ENCODE measurements around the gene LMO1.
A peak's percentile ranks its signal among the peaks of the same experiment; 100 is the strongest.

Gene LMO1

GRCh38 chr11:8201644-8202365 is 61.9 kb downstream of the LMO1 start:
- H3K79me2 ChIP-seq (ENCODE audit: insufficient read depth, low read length), result no peaks in the 10 kb centered on the region
- TF ChIP-seq EZH2phosphoT487 (IDR thresholded peaks at IDR 0.05; ENCODE audit: borderline replicate concordance), result no peak
- TF ChIP-seq CTCF (conservative IDR thresholded peaks at IDR 0.05; ENCODE audit: low read length), result no peak
- peaks cover 22% of the 10 kb centered on the region for H3K4me1 ChIP-seq (ENCODE audit: insufficient read depth, low read length, poor library complexity, severe bottlenecking)
- no peaks in the 10 kb centered on the region for H3K27me3 ChIP-seq (ENCODE audit: insufficient read depth, low read length, poor library complexity, severe bottlenecking)
- no peaks in the 10 kb centered on the region for H3K9me3 ChIP-seq (ENCODE audit: insufficient read depth, low read depth, low read length)
- no peaks in the 10 kb centered on the region for H3K9me2 ChIP-seq (replicated peaks; ENCODE audit: low read depth, low read length)
- H3K4me3 ChIP-seq (ENCODE audit: low read length, poor library complexity, severe bottlenecking), result no peak overlapping the region
- no peak overlapping the region for H3K4me2 ChIP-seq (ENCODE audit: low read depth, low read length, poor library complexity, severe bottlenecking)
- H3K36me3 ChIP-seq (ENCODE audit: insufficient read depth, low read length), result no peaks in the 10 kb centered on the region
- no peaks in the 10 kb centered on the region for H3F3A ChIP-seq (ENCODE audit: low read depth)
- peak overlapping the region; percentile 75 for H2AFZ ChIP-seq (ENCODE audit: low read length)
- H4K20me1 ChIP-seq (ENCODE audit: insufficient read depth, low read length, poor library complexity, severe bottlenecking), result no peaks in the 10 kb centered on the region
- no peak overlapping the region for H3K9ac ChIP-seq (ENCODE audit: low read depth, low read length, poor library complexity, severe bottlenecking)

GRCh38 chr11:8199676-8200075 is 64.0 kb downstream of the LMO1 start:
- no peaks in the 10 kb centered on the region for H3K36me3 ChIP-seq (ENCODE audit: insufficient read depth, low read length)
- H3K4me1 ChIP-seq (ENCODE audit: insufficient read depth, low read length, poor library complexity, severe bottlenecking), result peaks cover 15% of the 10 kb centered on the region
- no peak for TF ChIP-seq EZH2phosphoT487 (IDR thresholded peaks at IDR 0.05; ENCODE audit: borderline replicate concordance)
- TF ChIP-seq CTCF (conservative IDR thresholded peaks at IDR 0.05; ENCODE audit: low read length), result no peak
- no peaks in the 10 kb centered on the region for H4K20me1 ChIP-seq (ENCODE audit: insufficient read depth, low read length, poor library complexity, severe bottlenecking)
- no peaks in the 10 kb centered on the region for H3K9me3 ChIP-seq (ENCODE audit: insufficient read depth, low read depth, low read length)
- no peaks in the 10 kb centered on the region for H3K9me2 ChIP-seq (replicated peaks; ENCODE audit: low read depth, low read length)
- H3K27me3 ChIP-seq (ENCODE audit: insufficient read depth, low read length, poor library complexity, severe bottlenecking), result no peaks in the 10 kb centered on the region
- H3K79me2 ChIP-seq (ENCODE audit: insufficient read depth, low read length), result no peaks in the 10 kb centered on the region
- no peak overlapping the region for H2AFZ ChIP-seq (ENCODE audit: low read length)
- no peak overlapping the region for H3K4me3 ChIP-seq (ENCODE audit: low read length, poor library complexity, severe bottlenecking)
- H3F3A ChIP-seq (ENCODE audit: low read depth), result no peaks in the 10 kb centered on the region
- no peak overlapping the region for H3K9ac ChIP-seq (ENCODE audit: low read depth, low read length, poor library complexity, severe bottlenecking)
- no peak overlapping the region for H3K4me2 ChIP-seq (ENCODE audit: low read depth, low read length, poor library complexity, severe bottlenecking)

DNA sequence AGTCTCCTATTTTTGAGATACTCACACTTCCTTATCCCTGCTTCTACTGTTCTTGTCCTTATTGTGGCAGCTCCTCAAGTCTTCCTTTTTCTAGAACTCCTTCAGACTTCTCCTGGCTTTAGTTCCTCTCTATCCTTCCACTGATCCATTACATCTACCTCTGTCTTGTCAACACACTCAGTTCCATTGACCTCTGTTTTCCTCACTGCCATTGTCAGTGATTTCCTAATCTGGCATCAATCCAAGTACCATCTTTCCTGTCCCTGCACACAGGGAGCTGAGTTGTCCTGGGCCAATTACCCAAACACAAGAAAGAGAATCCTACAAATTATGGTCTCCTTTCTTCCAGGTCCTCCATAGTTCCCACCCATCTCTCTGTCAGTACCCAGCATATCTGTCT is 66.9 kb downstream of the LMO1 start:
- Histone ChIP-seq H3K4me2 (ENCODE audit: low read depth, low read length, poor library complexity, severe bottlenecking) (no peak overlapping the region), H3K4me1 (ENCODE audit: insufficient read depth, low read length, poor library complexity, severe bottlenecking) (peaks cover 9% of the 10 kb centered on the region), H3K9me2 (replicated peaks; ENCODE audit: low read depth, low read length) (no peaks in the 10 kb centered on the region), H3K9ac (ENCODE audit: low read depth, low read length, poor library complexity, severe bottlenecking) (no peak overlapping the region), H3K79me2 (ENCODE audit: insufficient read depth, low read length) (no peaks in the 10 kb centered on the region), H3K9me3 (ENCODE audit: insufficient read depth, low read depth, low read length) (no peaks in the 10 kb centered on the region), H3K36me3 (ENCODE audit: insufficient read depth, low read length) (no peaks in the 10 kb centered on the region), H2AFZ (ENCODE audit: low read length) (no peak overlapping the region), H3K4me3 (ENCODE audit: low read length, poor library complexity, severe bottlenecking) (no peak overlapping the region), H4K20me1 (ENCODE audit: insufficient read depth, low read length, poor library complexity, severe bottlenecking) (no peaks in the 10 kb centered on the region), H3F3A (ENCODE audit: low read depth) (no peaks in the 10 kb centered on the region), H3K27me3 (ENCODE audit: insufficient read depth, low read length, poor library complexity, severe bottlenecking) (no peaks in the 10 kb centered on the region)
- TF ChIP-seq EZH2phosphoT487 (IDR thresholded peaks at IDR 0.05; ENCODE audit: borderline replicate concordance), result no peak
- TF ChIP-seq CTCF (conservative IDR thresholded peaks at IDR 0.05; ENCODE audit: low read length), result no peak

Data from Loucy (cell line).